Fibroblast of mammary gland (primary cell): ENCODE results near the gene THRB.

Source experiments
- DNase-seq: peaks from one replicate; pipeline ENCODE4 v3.0.0-alpha.2; 2010; ENCODE audit warnings: low read depth
- H3K4me3 ChIP-seq: 2 replicates; pipeline ENCODE4 v1.5.1; 2011; ENCODE audit warnings: low read depth, mild to moderate bottlenecking, low read length, moderate library complexity; ENCODE audit not compliant: control insufficient read depth
- TF ChIP-seq, protein P1 (sequence below): conservative IDR thresholded peaks from 2 replicates; pipeline ENCODE4 v1.5.1; 2011; ENCODE audit warnings: low read depth, low read length, inconsistent platforms; ENCODE audit not compliant: control insufficient read depth, insufficient read depth

The THRB gene

DNA sequence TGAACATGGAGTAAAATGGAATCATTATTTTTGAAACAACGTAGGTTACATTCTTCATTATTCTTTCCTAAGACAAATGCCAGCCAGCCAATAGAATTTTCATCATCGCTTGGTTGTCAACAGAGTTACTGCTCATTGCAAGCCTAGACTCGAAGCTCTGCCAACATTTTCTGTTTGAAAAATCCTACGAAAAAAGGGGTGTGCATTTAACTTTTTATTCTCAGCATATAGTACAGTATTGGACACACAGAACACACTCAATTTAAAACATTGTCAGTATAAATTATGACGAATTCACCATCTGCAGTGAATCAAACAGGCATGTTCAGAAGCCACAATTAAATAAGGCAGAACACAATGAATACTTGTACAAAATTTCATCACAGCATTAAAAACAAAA lies 317.4 kb downstream of the THRB start:
- TF ChIP-seq, protein P1, sequence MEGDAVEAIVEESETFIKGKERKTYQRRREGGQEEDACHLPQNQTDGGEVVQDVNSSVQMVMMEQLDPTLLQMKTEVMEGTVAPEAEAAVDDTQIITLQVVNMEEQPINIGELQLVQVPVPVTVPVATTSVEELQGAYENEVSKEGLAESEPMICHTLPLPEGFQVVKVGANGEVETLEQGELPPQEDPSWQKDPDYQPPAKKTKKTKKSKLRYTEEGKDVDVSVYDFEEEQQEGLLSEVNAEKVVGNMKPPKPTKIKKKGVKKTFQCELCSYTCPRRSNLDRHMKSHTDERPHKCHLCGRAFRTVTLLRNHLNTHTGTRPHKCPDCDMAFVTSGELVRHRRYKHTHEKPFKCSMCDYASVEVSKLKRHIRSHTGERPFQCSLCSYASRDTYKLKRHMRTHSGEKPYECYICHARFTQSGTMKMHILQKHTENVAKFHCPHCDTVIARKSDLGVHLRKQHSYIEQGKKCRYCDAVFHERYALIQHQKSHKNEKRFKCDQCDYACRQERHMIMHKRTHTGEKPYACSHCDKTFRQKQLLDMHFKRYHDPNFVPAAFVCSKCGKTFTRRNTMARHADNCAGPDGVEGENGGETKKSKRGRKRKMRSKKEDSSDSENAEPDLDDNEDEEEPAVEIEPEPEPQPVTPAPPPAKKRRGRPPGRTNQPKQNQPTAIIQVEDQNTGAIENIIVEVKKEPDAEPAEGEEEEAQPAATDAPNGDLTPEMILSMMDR: no peak
- no peak for DNase-seq
- H3K4me3 ChIP-seq: no peak overlapping the region

DNA sequence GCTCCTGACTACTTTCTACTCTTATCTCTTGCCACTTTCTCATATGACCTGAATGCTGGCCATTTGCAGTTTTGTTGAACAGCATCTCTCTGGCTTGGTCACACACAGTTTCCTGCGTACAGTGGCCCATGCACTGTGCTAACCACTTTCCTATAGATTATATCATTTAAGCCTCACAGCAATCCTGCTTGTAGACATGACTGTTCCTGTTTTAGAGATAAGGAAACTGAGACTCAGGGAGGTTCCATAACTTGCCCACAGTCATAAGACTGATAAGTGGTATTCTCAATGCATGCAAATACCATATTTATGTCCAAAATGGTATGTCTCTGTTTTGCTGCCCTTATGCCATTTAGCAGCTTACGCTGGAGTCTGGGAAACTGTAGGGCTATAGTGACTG lies 320.0 kb downstream of the THRB start:
- DNase-seq: no peak
- H3K4me3 ChIP-seq: no peak overlapping the region
- TF ChIP-seq, protein P1: no peak

DNA sequence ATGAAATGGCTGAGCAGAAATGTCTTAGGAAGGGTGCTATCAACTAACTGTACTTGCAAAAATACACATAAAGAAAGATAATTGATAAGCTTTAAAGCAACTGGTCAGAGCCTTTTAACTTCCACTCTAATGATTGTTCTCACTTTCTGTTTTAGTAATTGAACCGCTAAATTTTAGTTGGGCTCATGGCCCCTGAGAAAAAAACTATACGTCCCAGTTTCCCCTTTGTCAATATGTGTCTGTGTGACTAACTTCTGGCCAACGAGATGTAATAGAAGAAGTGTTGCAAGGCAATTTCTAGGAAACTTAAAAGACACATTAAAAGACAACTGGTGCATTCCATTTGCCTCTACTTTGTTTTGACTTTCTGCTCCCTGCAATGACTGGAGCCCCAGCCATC lies 325.7 kb downstream of the THRB start:
- TF ChIP-seq, protein P1: no peak
- DNase-seq: no peak
- no peak overlapping the region for H3K4me3 ChIP-seq

DNA sequence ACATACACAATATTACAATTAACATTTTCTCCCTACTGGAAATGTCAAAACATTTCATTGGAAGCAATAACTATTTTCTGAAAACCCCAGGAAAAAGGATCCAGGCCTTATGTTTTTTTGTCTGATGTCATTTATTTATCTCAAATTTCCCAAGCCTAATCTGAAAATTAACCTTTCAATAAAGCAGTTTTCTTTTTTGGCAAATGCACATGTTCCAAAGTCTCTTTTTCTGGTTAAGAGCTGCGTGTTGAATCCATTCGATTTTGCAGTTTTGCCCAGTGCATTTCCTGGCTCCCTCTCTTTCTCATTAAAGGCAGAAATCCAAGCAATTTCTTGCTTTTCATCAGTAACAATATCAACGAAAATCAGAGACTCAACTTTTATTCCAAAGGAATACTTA lies 327.2 kb downstream of the THRB start:
- no peak for DNase-seq
- TF ChIP-seq, protein P1: no peak
- H3K4me3 ChIP-seq: no peak overlapping the region

DNA sequence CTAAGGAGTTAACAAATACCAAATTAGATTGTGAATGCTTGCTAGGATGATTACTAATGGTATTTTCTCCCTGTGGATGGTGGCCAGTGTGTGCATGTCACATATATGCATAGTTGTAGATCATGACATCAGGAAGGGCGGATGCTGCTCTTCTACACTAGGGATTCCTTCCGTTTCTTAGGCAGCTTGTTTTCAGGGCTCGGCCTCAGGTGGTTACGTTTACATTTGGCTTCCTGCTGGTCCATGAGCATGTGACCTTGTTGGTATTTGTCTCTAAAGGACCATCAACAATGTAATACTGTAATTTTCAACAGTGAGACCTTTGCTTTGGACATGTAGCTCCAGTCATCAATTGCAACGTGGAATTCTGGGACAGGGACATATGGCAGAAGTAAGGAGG lies 328.1 kb downstream of the THRB start:
- TF ChIP-seq, protein P1: no peak
- DNase-seq: no peak
- H3K4me3 ChIP-seq: no peak overlapping the region

DNA sequence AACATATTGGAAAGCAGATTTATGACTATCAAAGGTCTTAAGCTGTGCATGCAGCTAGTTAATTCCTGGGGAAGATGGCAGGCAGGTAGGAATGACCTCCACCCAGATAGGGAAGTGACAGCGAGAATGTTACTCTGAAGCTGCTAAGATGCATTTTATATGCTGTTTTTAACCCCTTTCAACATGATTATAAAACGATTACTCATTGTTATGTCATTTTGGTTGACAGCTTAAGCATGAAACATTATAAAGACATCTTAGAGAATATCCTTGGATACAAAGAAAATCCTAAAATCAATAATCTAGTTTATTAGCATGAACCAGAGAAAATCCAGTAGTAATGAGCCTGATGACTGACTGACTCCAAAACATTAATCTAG lies 329.1 kb downstream of the THRB start:
- no peak for DNase-seq
- no peak overlapping the region for H3K4me3 ChIP-seq
- TF ChIP-seq, protein P1: no peak

DNA sequence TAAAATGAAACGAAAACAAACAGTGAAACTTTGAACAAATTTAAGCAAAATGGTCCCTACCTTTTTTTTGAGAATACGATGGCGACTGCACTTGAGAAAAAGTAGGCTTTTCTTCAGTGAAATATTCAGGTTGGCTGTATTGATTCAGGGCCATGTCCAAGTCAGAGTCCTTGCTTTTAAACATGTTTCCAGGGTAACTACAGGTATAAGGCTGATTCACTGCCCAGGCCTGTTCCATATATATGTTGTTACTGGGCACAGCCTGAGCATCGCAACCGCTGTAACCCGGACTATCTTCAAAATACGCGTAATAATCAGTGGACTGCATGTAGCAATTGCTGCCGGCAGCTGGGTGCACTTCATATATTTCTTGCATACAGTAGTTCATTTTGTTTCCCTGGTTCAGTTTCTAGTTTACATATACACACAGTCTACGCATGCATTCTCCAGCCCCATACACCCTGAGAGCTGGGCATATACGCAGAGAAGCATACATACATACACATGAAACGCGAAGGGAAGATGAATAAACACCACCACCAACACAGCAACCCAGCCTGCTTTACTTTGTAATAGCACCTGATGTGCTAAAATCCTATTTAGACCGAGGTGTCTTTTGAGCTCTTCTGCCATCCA lies 329.6 kb downstream of the THRB start:
- no peak overlapping the region for H3K4me3 ChIP-seq
- DNase-seq: no peak
- TF ChIP-seq, protein P1: no peak
